Esophagus squamous epithelium (tissue), 5 donors: ENCODE results near the gene CCNF. TPM values are rescaled to one million over a fixed set of nuclear protein-coding genes. Genes with fewer than 3 reads are reported as not detected.

ENCODE experiments used
- DNase-seq: peaks from one replicate; lab custom pipeline; 2025; lab: John Stamatoyannopoulos, UW
- H3K27ac ChIP-seq, 4 donors: fragments of 200-600 bp; sonication (generic); one replicate each; pipeline ENCODE4 v1.5.1; 2016 to 2019; ENCODE audit warnings: mild to moderate bottlenecking in 1 of 4
- H3K27me3 ChIP-seq, 4 donors: fragments of 200-600 bp; sonication (generic); 1 replicate in 3 of 4; 2 replicates in 1 of 4; pipeline versions ENCODE4 v1.5.1 to v1.6.0; 2017 to 2021; ENCODE audit warnings: antibody characterized with exemption in 1 of 4
- H3K36me3 ChIP-seq, 3 donors: fragments of 200-600 bp; sonication (generic); one replicate each; pipeline ENCODE4 v1.5.1; 2016 to 2019
- H3K4me1 ChIP-seq, 3 donors: fragments of 200-600 bp; sonication (generic); one replicate each; pipeline ENCODE4 v1.5.1; 2017 to 2019
- H3K4me3 ChIP-seq, 4 donors: fragments of 200-600 bp; sonication (generic); 1 replicate in 3 of 4; 2 replicates in 1 of 4; pipeline ENCODE4 v1.5.1; 2016 to 2019; ENCODE audit warnings: mild to moderate bottlenecking in 2 of 4, moderate library complexity in 1 of 4
- H3K9me3 ChIP-seq, 3 donors: fragments of 200-600 bp; sonication (generic); one replicate each; pipeline ENCODE4 v1.5.1; 2016 to 2019
- POLR2A ChIP-seq, 4 donors: fragments of 450-650 bp; IDR thresholded peaks; one replicate each; pipeline ENCODE4 v1.6.1; 2017; ENCODE audit warnings: antibody characterized with exemption in 4 of 4, mild to moderate bottlenecking in 4 of 4, moderate library complexity in 3 of 4
- WGBS, 2 donors: methylation state at CpG; one replicate each; pipeline ENCODE4 v1.1.5; 2018; 5-methylcytosine and 5-hydroxymethylcytosine counted together
- intact Hi-C: fragments of 100-400 bp; cut with DNase I; formaldehyde crosslinking; loops from one replicate; pipeline ENCODE4 v1.15.0; 2022
- total RNA-seq, 4 donors: library from RNA; depleted of rRNA; stranded (reverse); fragments of >200 nt; gene quantifications; one replicate each; pipeline ENCODE4 v1.1.0, GENCODE V29; 2016
- TF ChIP-seq, protein P1 (sequence below), 6 experiments: fragments of 450-650 bp in 4 of 6; fragments of 200-600 bp in 2 of 6; sonication (generic) in 2 of 6; IDR thresholded peaks; one replicate each; pipeline ENCODE4 v1.5.1; 2016 to 2019; ENCODE audit warnings: antibody characterized with exemption in 6 of 6, mild to moderate bottlenecking in 4 of 6, moderate library complexity in 4 of 6
- donor health status: DM: yes; HTN: yes; CAD: no.

Gene CCNF
- total RNA-seq, 4 donors from 2014 or later, result 5.9 to 18.6 (median 10.2) TPM

DNA sequence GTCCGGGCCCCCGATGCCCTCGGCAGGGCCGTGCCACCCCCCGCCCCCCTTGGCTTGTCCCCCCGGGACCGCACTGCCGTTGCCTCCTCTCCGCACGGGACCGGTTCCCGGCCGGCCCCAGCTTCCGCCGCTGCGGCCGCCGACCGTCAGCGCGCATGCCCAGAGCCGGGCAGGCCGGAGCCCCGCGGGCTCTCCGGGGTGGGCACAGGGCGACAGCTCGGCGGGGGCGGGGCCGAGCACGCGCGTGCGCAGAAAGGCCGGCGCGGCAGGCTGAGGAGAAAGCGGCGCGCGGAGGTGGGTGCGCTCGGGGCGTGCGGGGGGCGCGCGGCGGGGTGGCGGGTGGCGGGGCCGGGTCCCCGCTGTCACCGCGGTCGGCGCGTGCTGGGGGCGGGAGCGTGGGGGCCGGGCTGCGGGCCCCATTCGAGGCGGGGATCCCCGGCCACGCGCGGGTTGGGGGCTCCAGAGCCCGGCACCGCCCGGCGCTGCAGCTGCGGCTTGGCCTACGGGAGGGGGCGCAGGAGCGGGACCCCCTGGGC, 45.7 kb downstream of the CCNF start, which contains the start of gene TBC1D24:
Gene TBC1D24 (plus strand): TSS at position 251 of the 536 bp plus-strand sequence. CDS start 21,022 bp downstream, outside the sequence.
- peaks cover 4 to 45% (median 16%) of the 10 kb centered on the region in 4 donors for H3K27me3 ChIP-seq
- TF ChIP-seq, protein P1, sequence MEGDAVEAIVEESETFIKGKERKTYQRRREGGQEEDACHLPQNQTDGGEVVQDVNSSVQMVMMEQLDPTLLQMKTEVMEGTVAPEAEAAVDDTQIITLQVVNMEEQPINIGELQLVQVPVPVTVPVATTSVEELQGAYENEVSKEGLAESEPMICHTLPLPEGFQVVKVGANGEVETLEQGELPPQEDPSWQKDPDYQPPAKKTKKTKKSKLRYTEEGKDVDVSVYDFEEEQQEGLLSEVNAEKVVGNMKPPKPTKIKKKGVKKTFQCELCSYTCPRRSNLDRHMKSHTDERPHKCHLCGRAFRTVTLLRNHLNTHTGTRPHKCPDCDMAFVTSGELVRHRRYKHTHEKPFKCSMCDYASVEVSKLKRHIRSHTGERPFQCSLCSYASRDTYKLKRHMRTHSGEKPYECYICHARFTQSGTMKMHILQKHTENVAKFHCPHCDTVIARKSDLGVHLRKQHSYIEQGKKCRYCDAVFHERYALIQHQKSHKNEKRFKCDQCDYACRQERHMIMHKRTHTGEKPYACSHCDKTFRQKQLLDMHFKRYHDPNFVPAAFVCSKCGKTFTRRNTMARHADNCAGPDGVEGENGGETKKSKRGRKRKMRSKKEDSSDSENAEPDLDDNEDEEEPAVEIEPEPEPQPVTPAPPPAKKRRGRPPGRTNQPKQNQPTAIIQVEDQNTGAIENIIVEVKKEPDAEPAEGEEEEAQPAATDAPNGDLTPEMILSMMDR (IDR thresholded peaks at IDR 0.05), result no peak
- TF ChIP-seq POLR2A (IDR thresholded peaks at IDR 0.05), result peak in 1 of 4 donors; percentile 73
- DNase-seq, result no peak
- WGBS, 2 donors, result no CpG with 5 or more reads among the region's 77 CpGs
- peaks cover 21 to 60% (median 46%) of the 10 kb centered on the region in 3 donors for H3K4me1 ChIP-seq
- peak within 1 kb of the TSS; percentile 75 to 84 (median 80) for H3K27ac ChIP-seq
- intact Hi-C loops, result no loop called here
- no peaks in the 10 kb centered on the region for H3K36me3 ChIP-seq
- H3K9me3 ChIP-seq, result no peaks in the 10 kb centered on the region
- peak within 1 kb of the TSS; percentile 51 to 75 (median 70) for H3K4me3 ChIP-seq

DNA sequence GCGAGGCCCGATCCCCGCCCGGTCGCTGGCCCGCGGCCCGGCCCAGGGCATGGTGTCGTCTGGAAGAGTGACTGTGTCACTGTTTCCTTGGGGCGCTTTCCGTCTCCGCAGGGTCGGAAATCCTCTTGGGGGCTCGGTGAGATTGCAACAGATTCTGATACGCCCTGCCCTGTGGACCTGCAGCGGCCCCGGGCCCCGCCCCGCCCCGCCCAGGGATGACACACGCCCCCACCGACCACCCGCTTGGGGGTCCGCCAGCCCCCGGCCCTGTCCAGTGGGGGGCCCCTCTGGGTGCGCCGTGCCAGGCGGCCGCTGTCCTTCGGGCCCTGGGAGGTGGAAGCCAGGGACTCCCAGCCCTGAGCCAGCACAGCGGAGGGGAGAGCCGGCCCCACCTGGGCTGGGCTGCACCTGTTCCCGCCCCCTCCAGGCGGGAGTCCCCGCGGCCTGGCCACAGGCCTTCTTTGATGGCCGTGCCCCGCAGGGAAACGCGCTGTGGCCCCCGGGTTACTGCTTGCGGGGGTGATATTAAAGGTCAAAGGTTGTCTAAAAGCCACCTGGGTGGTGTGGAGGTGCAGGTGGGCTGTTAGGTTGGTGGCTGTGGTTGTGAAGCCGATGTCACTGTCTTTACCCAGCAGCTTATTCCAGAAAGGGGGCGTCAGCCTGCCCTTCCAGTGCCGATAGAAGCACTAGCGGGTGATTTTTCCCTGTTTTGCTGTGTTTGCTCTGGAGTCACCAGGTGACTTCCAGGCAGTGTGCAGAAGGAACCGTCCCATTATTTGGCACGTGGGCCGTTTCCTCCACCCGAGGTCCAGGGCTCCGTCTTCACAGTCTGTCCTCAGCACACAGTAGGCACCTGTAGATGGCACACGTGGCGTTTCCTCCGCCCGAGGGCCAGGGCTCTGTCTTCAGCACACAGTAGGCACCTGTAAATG, 46.4 kb downstream of the CCNF start:
- no peaks in the 10 kb centered on the region for H3K9me3 ChIP-seq
- H3K27me3 ChIP-seq, result peaks cover 4 to 38% (median 13%) of the 10 kb centered on the region in 4 donors
- TF ChIP-seq, protein P1 (IDR thresholded peaks at IDR 0.05), result no peak
- no peak for TF ChIP-seq POLR2A (IDR thresholded peaks at IDR 0.05)
- 57% methylated on average over 10 of the region's 55 CpGs; no CpG with 5 or more reads in 1 of the 2 donors for WGBS, 2 donors
- DNase-seq, result no peak
- peak overlapping the region in 3 of 4 donors; percentile 75 to 84 (median 82) for H3K27ac ChIP-seq
- peak overlapping the region; percentile 51 to 75 (median 70) for H3K4me3 ChIP-seq
- peaks cover 21 to 56% (median 44%) of the 10 kb centered on the region in 3 donors for H3K4me1 ChIP-seq
- intact Hi-C loops, result no loop called here
- H3K36me3 ChIP-seq, result no peaks in the 10 kb centered on the region

DNA sequence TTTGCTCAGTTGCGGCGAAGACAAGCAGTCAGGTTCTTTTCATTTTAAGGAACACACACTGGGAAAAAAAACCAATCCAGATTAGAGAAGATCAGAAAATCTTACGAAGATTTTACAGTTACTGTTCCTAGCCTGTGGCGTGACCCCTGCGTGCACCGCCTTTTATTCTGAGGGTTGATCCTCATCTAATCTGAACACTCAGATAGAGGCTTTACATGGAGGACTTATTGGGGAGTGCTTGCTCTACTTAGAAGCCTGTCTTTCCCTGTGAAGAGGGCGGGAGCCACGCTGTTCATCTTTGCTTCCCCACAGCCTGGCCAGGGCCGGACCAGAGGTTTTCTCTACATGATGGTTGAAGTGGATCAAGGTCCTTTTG, 47.1 kb downstream of the CCNF start:
- no peaks in the 10 kb centered on the region for H3K9me3 ChIP-seq
- TF ChIP-seq, protein P1 (IDR thresholded peaks at IDR 0.05), result no peak
- TF ChIP-seq POLR2A (IDR thresholded peaks at IDR 0.05), result no peak
- H3K27ac ChIP-seq, result no peak overlapping the region
- H3K27me3 ChIP-seq, result peaks cover 4 to 31% (median 11%) of the 10 kb centered on the region in 4 donors
- WGBS, 2 donors, result 81 to 95% methylated on average over 7 to 9 of the region's 9 CpGs
- H3K4me1 ChIP-seq, result peaks cover 21 to 56% (median 37%) of the 10 kb centered on the region in 3 donors
- H3K36me3 ChIP-seq, result no peaks in the 10 kb centered on the region
- no peak for DNase-seq
- no peak overlapping the region for H3K4me3 ChIP-seq
- intact Hi-C loops, result no loop called here

DNA sequence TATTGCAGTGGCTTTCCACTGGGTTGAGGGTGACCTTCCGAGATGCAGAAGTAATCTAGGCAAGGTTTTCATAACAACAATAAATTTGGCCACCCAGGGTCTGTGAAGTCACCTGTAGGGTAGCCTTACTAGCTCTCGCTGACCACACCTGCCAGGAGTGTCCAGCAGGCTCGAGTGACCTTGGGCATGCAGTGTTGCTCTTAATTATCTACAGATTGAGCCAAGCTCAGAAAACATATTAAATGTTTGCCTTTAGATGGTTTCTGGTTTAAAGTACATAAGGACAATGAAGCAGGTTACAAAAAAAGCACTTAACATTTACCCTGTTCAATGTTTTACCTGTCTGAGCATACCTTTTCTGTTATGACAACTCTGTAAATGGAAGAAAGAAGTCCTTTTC, 47.5 kb downstream of the CCNF start:
- no peak overlapping the region for H3K4me3 ChIP-seq
- intact Hi-C loops, result no loop called here
- H3K27ac ChIP-seq, result no peak overlapping the region
- WGBS, 2 donors, result 73 to 74% methylated on average over 3 of the region's 3 CpGs
- peaks cover 18 to 56% (median 33%) of the 10 kb centered on the region in 3 donors for H3K4me1 ChIP-seq
- H3K9me3 ChIP-seq, result no peaks in the 10 kb centered on the region
- H3K27me3 ChIP-seq, result peaks cover 4 to 27% (median 8%) of the 10 kb centered on the region in 4 donors
- TF ChIP-seq, protein P1 (IDR thresholded peaks at IDR 0.05), result no peak
- TF ChIP-seq POLR2A (IDR thresholded peaks at IDR 0.05), result no peak
- H3K36me3 ChIP-seq, result no peaks in the 10 kb centered on the region
- no peak for DNase-seq
